Stimulated activated CD8-positive, alpha-beta memory T cell treated with anti-CD3 and anti-CD28 coated beads, Interleukin-4, amount 100 ng/mL, for 48 hours (primary cell): Measurements from ENCODE around the gene SRRM5.
"Not testable (repeated sequence)": the region's sequence is repeated elsewhere in the genome, so short reads cannot be mapped to it uniquely, and the experiment has no call there.

ENCODE experiments used
- DNase-seq: peaks from one replicate; pipeline ENCODE4 v3.0.0-alpha.2; 2020

SRRM5 gene

DNA sequence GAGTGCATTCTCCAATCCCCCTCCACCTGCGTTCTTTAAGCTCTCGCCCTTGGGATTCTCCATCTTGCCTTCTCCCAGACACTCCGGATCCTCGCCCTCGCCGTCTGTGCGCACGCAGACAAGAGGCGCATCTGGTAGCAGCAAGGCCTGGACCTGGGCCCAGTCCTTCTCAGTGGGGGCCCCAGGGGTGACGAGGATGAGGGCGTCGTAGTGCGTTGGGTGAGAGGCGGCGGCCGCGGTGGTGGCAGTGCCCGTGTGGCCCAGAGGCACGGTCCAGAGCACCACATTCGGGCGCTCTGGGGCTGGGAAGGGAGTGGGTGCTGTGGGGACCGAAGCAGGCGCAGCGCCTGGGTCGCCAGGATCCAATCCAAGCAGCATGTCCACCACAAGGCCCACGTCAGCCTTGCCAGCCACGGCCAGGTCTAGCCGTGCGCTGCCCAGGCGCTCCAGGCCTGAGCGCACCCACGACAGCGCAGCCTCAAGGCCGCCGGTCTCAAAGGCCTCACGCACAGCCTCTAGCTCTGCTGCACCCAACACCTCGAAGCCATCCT is 19.0 kb upstream of the SRRM5 start:
- DNase-seq: no peak

DNA sequence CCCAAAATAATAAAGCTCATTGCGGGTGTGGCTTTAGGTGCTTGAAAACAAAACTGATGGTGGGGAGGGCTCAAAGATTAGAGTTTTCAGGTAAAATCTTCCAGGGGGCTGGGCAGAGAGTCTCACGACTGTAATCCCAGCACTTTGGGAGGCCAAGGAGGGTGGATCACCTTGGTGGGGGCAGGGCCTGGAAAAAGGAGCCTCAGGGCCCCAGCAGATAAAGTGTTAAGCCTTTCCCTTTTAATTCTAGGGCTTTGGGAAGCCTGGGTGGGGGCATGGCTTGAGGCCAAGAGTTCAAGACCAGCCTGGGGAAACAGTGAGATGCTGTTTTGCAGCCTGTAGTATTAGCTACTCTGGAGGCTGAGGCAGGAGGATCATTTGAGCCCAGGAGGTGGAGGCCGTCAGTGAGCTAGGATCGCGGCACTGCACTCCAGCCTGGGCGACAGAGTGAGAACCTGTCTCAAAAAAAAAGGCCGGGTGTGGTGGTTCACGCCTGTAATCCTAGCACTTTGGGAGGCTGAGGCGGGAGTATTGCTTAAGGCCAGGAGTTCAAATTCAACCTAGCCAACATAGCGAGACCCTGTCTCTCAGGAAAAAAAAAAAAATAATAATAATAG is 17.7 kb upstream of the SRRM5 start:
- no peak for DNase-seq

DNA sequence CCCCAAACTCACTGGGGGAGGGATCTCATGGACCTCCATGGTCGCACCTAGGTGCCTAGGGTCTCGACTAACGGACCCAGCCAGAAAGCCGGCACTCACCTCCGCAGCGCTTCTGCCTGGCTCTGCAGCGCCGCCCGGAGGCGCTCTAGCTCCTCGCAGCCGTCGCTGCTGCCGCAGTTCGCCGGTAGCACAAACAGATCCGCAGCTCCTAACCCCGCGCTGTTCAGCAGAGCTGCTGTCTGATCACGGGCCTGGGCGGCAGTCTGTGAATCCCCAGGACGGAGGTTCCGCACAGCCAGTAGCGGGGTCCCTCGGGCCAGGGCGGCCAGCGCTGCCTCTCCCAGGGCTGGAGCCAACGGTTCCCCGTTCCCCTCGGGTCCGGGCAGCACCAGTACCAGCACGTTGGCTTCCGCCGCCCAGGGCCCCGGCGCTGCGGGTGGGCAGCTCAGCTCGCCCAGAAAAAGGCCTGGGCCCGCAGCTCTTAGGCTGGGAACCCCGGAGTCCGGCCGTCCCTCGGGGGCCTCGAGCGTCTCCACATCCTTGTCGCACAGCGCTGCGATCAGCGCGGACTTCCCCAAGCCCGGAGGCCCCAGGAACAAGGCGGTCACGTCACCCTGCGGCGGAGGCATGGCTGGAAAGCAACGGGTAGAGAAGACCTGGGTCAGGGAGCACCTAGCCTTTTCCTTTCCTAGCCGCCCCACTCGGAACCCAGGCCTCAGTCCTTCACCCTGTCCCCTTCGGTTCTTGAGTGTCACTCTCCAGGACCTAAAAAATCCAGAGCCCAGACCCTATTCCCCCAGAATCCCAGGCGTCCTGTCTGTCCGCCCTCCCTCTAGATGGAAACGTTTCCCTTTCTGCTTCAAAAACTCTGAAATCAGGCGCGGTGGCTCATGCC is 16.9 kb upstream of the SRRM5 start:
- DNase-seq: peak; percentile 78

DNA sequence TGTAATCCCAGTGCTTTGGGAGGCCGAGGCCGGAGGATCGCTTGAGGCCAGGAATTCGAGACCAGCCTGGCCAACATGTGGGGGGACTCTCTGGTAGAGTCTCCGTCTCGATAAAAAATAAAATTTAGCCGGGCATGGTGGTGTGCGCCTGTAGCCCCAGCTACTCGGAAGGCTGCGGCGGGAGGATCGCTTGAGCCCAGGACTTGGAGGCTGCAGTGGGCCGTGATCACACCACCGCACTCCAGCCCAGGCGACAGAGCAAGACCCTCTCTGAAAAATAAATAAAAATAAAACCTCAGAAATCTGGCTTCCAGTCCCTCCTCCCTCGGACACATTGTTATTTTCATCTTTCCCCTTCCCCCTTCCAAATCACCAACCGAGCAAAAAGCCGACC is 16.3 kb upstream of the SRRM5 start:
- DNase-seq: no peak

DNA sequence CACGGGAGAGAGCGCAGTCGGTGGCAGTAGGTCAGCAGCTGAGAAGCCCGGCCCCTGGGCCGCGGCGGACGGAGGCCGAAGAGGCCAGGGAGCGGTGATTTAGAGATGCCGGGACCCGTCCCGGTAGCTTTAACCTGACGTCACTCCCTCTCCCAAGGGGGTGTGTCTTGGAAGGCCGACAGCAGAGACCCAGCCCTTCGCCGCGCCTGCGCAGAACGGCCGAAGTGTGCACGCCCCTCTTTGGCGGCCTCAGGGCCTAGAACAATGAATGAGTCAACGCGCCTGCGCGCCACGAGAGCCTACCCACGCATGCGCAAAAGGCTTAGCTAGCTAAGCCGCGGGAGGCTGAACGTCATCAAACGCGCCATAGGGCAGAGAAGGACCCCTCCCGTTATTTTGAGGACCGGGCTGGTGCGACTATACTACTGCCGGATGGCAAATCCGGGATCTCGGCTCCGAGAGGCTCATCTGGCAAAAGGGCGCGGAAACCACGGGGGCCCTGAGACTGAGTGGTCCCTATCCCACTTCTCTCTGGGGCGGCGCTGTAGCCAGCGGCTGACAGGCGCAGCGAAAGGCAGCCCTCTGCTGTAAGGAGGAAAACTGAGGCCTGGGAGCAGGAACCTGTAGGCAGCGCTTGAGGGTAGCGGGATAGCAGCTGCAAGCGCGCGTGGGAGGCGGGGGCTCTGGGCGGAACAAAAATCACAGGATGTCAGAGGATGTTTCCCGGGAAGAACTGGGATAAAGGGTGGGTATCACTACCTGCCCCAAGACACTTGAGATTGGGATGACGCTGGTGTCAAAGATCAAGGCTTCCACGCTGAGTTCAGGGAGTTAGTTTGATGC is 15.7 kb upstream of the SRRM5 start, which contains the start of the genes IRGQ and ZNF576:
Gene IRGQ, minus strand, starts transcription at position 136 of the 843 bp plus-strand sequence. CDS start 796 bp downstream, outside the sequence.
Gene ZNF576, plus strand, starts transcription at position 597 of the 843 bp plus-strand sequence. CDS start 514 bp downstream, outside the sequence.
- DNase-seq: peak; percentile 100

DNA sequence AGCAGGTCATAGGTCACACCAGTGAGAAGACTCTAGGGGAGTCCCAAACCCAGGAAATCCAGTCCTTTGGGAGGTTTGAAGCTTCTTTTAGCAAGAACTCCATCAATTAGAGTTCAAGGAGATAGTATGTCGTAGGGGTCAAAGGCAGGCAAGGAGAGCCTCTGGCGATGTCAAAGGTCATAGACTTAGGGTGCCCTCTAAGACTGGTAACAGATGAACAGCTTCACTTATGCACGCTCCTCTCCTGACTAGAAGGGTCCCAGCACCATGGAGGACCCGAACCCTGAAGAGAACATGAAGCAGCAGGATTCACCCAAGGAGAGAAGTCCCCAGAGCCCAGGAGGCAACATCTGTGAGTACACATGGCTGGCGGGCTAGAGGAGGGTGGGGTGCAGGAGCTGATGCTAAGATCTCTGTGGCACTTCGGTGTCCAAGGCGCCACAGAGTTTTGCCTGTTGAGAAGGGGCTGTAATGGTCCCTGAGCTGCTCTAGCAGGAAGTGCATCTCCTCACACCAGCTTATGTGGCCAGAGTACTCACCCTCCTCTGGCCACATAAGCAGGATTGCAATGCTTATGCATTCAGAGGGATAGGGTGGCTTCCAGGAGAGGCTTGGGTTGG is 14.9 kb upstream of the SRRM5 start:
- DNase-seq: no peak

DNA sequence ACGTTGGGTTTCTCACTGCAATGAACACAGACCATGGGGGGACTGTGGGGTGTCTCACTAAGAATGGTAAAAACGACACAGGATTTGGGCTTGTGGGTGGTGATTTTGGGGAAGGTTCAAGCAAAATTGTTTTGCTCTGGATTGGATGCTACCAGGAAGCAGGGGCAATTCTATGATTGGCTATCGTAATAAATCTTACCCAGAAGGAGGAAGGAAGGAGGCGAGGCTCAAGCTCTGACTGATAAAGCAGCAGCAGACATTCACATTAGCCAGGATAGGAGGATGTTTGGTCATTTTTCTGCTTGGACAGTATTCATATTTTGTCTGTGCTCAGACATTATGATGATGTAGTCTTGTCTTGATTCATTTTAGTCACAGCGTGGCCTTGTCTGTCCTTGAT is 14.0 kb upstream of the SRRM5 start:
- DNase-seq: no peak

DNA sequence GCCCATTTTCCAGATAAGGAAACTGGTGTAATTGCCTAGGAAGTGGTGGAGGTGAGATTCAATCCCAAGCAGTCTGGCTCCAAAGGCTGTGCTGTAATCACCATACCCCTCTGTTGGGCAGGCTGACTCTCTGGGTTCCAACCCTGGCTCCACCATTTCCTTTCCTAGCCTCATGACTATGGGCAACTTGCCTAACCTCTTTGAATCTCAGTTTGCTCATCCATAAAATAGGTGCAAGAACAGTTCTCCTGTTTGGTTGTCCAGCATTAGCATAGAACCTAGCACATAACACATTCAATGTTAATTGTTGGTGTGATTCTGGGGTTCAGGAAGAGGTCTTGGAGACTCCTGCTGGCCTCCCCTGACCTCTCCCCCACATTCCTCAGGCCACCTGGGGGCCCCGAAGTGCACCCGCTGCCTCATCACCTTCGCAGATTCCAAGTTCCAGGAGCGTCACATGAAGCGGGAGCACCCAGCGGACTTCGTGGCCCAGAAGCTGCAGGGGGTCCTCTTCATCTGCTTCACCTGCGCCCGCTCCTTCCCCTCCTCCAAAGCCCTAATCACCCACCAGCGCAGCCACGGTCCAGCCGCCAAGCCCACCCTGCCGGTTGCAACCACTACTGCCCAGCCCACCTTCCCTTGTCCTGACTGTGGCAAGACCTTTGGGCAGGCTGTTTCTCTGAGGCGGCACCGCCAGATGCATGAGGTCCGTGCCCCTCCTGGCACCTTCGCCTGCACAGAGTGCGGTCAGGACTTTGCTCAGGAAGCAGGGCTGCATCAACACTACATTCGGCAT is 13.2 kb upstream of the SRRM5 start:
- DNase-seq: no peak

DNA sequence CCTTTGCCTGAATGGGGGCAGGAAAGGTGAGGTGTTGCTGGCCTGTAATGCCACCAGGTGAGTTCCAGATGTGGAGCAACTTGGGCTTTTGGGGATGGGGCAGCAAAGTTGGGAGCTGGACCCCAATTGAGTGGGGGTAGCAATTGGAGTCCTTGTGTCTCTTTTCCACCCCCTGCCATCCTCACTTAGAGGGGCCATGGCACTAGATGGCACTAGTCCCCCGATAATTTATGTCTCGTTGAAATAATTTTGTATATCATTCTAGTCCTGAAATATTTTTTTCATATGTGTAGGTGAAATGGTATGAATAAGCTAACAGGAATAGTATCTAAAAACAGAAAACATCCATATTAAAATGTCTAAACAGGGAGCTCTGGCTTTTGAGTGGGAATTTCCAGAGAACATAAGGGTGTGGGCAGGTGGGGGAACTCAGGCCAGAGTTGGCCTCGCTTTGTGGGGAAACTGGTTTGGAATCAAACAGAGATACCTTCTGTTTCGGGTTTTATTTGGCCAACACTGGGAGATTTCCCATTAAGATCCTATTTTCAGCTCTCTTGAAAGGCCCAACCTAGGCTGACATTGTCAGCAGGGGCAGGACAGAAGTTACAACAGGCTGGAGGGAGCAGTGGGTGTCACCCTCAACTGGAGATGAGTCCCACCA is 12.1 kb upstream of the SRRM5 start:
- no peak for DNase-seq

DNA sequence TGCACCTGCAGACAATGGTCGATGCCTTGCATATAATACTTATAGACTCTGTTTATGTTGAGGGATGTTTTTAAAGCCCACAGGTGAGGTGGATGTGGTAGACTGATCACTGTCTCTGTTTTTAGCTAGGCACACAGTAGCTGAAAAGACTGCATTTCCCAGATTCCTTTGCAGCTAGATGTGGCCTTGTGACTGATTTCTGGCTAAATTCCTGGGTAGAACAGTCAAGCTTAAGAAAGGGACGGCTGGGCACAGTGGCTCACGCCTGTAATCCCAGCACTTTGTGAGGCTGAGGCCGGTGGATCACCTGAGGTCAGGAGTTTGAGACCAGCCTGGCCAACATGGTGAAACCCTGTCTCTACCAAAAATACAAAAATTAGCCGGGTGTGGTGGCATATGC is 11.6 kb upstream of the SRRM5 start:
- not testable (repeated sequence) for DNase-seq

DNA sequence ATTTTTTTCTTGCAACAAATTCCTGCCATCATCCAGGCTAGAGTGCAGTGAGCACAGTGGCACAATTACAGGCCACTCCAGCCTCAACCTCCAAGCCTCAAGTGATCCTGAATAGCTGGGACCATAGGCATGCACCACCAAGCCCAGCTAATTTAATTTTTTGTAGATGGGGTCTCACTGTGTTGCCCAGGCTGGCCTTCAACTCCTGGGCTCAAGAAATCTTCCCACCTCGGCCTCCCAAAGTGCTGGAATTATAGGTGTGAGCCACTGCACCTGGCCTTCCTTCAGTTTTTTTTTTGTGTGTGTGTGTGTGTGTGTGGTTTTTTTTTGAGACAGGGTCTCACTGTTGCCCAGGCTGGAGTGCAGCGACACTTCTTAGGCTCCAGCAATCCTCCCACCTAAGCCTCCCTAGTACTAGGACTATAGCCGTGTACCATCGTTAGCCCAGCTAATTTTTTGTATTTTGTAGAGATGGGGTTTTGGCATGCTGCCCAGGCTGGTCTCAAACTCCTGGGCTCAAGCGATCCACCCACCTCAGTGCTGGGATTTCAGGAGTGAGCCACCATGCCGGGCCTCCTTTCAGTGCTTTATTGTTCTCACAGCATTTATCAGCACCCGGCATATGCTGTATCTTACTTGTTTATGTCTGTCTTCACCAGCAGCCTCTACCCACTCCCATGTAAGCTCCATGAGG is 5.9 kb upstream of the SRRM5 start:
- DNase-seq: no peak

DNA sequence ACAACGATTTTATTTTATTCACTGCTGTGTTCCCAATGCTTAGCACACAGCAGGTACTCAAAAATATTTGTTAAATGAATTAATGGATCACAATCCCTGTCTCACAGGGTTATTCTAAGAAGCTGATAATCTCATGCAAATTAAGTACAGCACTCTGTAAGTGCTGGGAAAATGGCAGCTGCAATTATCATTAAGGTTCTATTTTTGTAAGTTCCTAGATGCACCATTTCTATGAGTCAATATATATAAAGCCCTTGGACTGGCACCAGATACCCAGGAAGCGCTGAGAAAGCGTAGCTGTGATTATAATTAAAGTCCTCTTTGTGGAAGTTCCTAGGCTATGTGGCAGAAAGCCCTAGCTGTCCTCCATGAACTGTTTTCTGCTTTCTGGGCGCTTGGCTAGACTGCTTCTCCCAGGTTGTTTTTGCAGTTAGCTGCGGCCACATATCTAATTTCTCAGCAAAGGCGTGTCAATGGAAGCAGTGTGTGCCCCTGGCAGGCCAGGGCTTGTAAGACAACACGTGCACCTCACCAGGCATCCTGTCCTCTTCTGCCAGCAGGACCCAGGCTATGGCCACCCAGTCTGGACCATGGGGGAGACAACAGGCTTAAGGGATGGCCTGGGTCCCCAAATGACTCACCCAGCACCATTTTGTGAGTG is 5.2 kb upstream of the SRRM5 start:
- no peak for DNase-seq

DNA sequence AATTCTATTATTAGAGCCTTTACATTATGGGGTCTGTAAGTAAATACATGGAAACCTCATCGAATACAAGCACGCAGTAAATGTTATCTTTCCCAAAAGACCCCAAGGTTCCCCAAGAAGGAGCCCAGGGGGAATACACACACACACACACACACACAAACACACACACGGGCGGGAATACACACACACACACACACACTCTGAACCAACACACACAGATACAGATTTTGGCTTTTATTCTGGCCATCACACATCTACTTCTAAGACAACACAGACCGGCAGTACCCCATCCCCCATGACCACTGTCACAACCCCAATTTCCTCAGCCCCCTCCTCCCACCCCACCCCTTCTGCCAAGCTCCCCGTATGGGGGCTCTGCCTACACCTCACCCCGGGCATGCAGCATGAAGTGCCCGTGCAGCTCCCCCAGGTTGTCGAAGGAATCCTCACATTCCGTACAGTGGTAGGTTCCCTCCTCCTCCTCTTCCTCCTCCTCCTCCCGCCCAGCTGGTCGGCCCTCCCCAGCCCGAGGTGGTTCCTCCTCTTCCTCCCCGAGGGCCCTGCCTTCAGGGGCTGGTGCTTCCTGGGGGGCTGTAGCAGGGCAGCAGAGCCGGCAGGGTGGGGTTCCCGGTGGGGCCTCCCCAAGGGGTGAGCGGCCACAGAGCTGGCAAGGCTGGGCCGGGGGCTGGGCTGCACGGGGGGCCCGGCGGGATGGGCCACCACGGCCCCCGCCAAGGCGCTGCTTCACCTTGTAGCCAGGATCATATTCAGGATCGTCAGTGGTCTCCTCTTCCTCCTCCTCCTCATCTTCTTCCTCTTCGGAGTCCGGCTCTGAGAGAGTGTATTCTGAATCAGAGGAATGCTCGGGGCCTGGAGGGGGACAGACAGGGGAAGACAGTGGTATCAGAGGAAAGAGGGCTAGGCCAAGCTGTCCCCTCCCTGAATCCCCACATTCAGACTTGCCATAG is 4.4 kb upstream of the SRRM5 start:
- no peak for DNase-seq

DNA sequence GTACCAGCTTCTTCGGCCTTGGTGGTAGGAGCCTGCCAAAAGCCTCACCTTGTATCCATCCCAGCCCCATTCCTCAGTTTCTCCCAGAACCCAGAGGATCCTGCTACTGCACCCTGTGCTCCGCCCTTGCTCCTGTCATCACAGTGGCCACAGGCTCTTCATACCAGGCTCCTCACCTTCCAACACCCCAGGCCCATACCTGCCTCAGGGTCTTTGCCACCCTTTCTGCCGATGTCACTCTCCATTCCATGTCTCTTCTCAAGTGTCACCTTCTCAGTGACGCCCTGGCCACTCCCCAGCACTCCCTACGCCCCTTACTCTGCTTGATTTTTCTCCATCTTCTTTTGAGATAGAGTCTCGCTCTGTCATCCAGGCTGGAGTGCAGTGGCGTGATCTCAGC is 2.0 kb upstream of the SRRM5 start:
- DNase-seq: no peak

DNA sequence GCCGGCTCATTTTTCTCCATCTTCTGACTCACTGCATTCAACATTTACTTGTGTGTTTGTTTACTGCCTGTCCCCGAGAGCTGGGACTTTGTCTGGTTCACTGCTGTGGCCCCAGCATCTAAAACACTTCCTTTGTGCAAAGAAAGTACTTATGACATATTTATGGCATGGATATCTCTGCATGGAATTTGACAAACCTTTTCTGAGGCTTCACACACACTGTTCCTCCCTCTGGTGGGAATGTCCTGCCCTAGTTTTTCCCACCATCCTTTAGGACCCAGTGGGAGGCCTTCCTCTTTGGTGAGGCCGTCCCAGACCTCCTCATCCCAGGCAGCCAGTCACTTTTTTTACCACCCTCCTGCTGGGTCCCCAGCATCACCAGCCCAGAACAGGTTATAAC is 1.4 kb upstream of the SRRM5 start:
- DNase-seq: no peak

DNA sequence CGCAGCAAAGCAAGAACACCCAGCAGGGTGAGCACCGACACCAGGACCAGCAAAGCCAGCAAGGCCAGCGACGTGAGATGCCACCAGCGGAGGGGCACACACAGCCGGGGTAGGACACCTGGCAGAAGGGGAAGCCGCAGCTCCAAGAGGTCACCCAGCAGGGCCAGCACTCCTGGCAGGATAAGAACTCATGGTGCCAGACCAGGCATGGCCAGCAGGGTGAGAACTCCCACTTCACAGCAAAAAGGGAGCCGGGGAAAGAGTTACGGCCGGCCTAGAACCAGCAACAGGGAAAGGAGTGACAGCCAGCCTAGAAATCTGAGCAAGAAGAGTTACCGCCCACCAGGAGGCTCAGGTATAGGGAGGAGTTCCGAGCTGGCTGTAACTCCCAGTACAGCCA is 486 bp downstream of the SRRM5 start:
- no peak for DNase-seq

DNA sequence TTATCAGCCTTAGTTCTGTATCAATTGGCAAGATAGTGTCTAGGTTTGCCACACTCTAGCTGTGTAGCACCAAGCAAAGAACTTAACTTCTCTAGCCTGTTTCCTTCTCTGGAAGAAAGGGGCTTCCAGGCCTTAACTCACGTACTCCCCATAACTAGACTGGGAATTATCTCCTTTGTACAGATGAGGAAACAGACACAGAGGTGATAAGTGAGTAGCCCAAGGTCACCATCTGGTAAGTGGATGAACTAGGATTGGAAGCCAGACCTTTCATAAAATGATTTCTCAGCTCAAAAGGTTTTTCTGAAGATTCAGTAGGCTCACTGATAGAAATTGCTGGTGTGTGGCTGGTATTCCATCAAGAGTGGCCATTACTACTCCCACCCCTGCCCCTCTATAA is 4.4 kb downstream of the SRRM5 start:
- no peak for DNase-seq

DNA sequence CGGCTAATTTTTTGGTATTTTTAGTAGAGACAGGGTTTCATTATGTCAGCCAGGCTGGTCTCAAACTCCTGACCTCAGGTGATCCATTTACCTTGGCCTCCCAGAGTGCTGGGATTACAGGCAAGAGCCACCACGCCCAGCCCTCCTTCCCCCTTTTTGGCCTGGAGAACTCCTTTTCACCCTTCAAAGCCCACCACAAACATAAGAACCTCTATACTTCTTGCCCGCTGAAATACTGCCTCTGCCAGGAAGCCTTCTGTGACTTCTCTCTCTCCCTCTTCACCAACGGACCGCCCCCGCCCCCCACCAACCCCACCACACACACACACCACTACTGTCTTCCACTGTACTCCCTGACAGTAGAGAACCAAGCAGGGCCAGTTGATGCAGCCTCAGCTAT is 5.1 kb downstream of the SRRM5 start:
- DNase-seq: no peak

DNA sequence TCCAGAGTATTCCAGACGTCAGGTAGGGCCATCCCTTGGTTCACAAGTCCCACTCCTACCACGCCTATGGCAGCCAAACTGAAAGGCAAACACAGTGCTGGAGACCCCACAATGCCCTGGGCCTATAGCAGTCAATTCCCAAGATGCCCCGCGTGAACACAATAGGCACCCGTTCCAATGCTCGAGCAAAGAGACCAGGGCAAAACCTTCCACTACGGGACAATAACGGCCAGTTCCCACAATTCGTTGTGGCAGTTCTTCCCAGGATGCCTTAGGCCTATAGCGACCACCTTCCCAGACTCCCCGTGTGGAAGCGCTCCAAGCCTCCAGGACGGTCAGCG is 7.0 kb downstream of the SRRM5 start:
- DNase-seq: peak; percentile 70
